Prostate gland (tissue), 2 donors: ENCODE measurements around the gene FBN3. TPM values are rescaled to one million over a fixed set of nuclear protein-coding genes. Genes with fewer than 3 reads are reported as not detected.
"Not testable (repeated sequence)": the region's sequence is repeated elsewhere in the genome, so short reads cannot be mapped to it uniquely, and the experiment has no call there.

Experiments
- DNase-seq: peaks from one replicate; pipeline ENCODE4 v3.0.0-alpha.2; 2019; ENCODE audit warnings: low spot score
- H3K27ac ChIP-seq, 2 donors: fragments of 200-600 bp; sonication (generic); 2 replicates each; pipeline ENCODE4 v1.5.1; 2017 to 2019
- H3K27me3 ChIP-seq: fragments of 200-600 bp; sonication (generic); replicated peaks from 2 replicates; pipeline ENCODE4 v1.5.1; 2019; ENCODE audit not compliant: insufficient read depth
- H3K36me3 ChIP-seq, 2 donors: fragments of 200-600 bp; sonication (generic); 1 replicate in 1 of 2; 2 replicates in 1 of 2; pipeline versions ENCODE4 v1.5.1 to v1.8.1; 2017 to 2019
- H3K4me1 ChIP-seq: fragments of 200-600 bp; sonication (generic); replicated peaks from 2 replicates; pipeline ENCODE4 v1.5.1; 2019
- H3K4me3 ChIP-seq, 2 donors: fragments of 200-600 bp; sonication (generic); 2 replicates each; pipeline ENCODE4 v1.5.1; 2017 to 2019
- H3K9me3 ChIP-seq: fragments of 200-600 bp; sonication (generic); 2 replicates; pipeline ENCODE4 v1.5.1; 2017
- CTCF ChIP-seq, 4 experiments: fragments of 200-600 bp in 2 of 4; fragments of 450-650 bp in 2 of 4; sonication (generic) in 2 of 4; IDR thresholded peaks; 1 replicate in 3 of 4; 2 replicates in 1 of 4; pipeline ENCODE4 v1.5.1; 2016 to 2019; ENCODE audit warnings: antibody characterized with exemption in 4 of 4, mild to moderate bottlenecking in 2 of 4, moderate library complexity in 2 of 4
- POLR2A ChIP-seq: fragments of 450-650 bp; IDR thresholded peaks from one replicate; pipeline ENCODE4 v1.6.1; 2016; ENCODE audit warnings: antibody characterized with exemption, mild to moderate bottlenecking
- POLR2AphosphoS5 ChIP-seq: sonication (generic); formaldehyde crosslinking; IDR thresholded peaks from one replicate; pipeline ENCODE4 v1.6.1; 2017; ENCODE audit warnings: antibody characterized with exemption
- WGBS: methylation state at CpG from one replicate; pipeline ENCODE4 v1.1.5; 2018; 5-methylcytosine and 5-hydroxymethylcytosine counted together
- intact Hi-C: fragments of 100-400 bp; cut with DNase I; formaldehyde crosslinking; loops from one replicate; pipeline ENCODE4 v1.14.2; 2022
- total RNA-seq, 2 donors: library from RNA; depleted of rRNA; stranded (reverse); fragments of >200 nt; gene quantifications; one replicate each; pipeline ENCODE4 v1.1.0, GENCODE V29; 2016

FBN3 gene
- total RNA-seq, 2 donors from 2014 or later = 3.1 to 5.2 TPM

GRCh38 chr19:8158411-8159074 lies 9.2 kb upstream of the FBN3 start:
- no peaks in the 10 kb centered on the region for H3K9me3 ChIP-seq
- no peak overlapping the region for H3K4me3 ChIP-seq
- peak; percentile 68 for DNase-seq
- H3K36me3 ChIP-seq = no peaks in the 10 kb centered on the region
- TF ChIP-seq POLR2AphosphoS5 (peak; percentile 80), CTCF (IDR thresholded peaks at IDR 0.05) (peak; percentile 24 to 86 (median 78)), POLR2A (no peak)
- peaks cover 4% of the 10 kb centered on the region for H3K4me1 ChIP-seq
- intact Hi-C loops = loop anchor here (1.0 kb wide), 1 partner anchor 95 kb away; no protein-coding TSS in a partner anchor
- H3K27me3 ChIP-seq = no peaks in the 10 kb centered on the region
- 44% methylated on average over 14 of the region's 14 CpGs for WGBS
- H3K27ac ChIP-seq = no peak overlapping the region

- 71% methylated on average over 2 of the region's 2 CpGs for WGBS
- intact Hi-C loops = no loop called here
- no peak overlapping the region for H3K27ac ChIP-seq
Measured at GRCh38 chr19:8155318-8155717, 5.9 kb upstream of the FBN3 start.

GRCh38 chr19:8154014-8154413 lies 4.6 kb upstream of the FBN3 start:
- DNase-seq, intact Hi-C loops, H3K27ac ChIP-seq, H3K4me3 ChIP-seq, H3K9me3 ChIP-seq, H3K36me3 ChIP-seq, H3K27me3 ChIP-seq: not testable (repeated sequence)
- 55% methylated on average over 10 of the region's 10 CpGs for WGBS
- peaks cover 18% of the 10 kb centered on the region for H3K4me1 ChIP-seq

More at GRCh38 chr19:8155318-8155717, 5.9 kb upstream of the FBN3 start:
- no peak for TF ChIP-seq POLR2AphosphoS5
- TF ChIP-seq POLR2A = no peak
- TF ChIP-seq CTCF (IDR thresholded peaks at IDR 0.05) = no peak
- H3K36me3 ChIP-seq = no peaks in the 10 kb centered on the region
- no peaks in the 10 kb centered on the region for H3K9me3 ChIP-seq
- peaks cover 10% of the 10 kb centered on the region for H3K4me1 ChIP-seq
- no peak for DNase-seq
- no peak overlapping the region for H3K4me3 ChIP-seq
- no peaks in the 10 kb centered on the region for H3K27me3 ChIP-seq

GRCh38 chr19:8151767-8152035 lies 2.3 kb upstream of the FBN3 start:
- Histone ChIP-seq H3K9me3 (no peaks in the 10 kb centered on the region), H3K27me3 (peaks cover 3% of the 10 kb centered on the region), H3K4me1 (peaks cover 19% of the 10 kb centered on the region), H3K36me3 (no peaks in the 10 kb centered on the region), H3K27ac (peak overlapping the region; percentile 50 to 53), H3K4me3 (no peak overlapping the region)
- no peak for DNase-seq
- TF ChIP-seq CTCF (IDR thresholded peaks at IDR 0.05) = no peak
- TF ChIP-seq POLR2A = no peak
- no peak for TF ChIP-seq POLR2AphosphoS5
- 47% methylated on average over 5 of the region's 5 CpGs for WGBS
- intact Hi-C loops = no loop called here

GRCh38 chr19:8150998-8151766 lies 1.8 kb upstream of the FBN3 start:
- peak; percentile 53 for DNase-seq
- H3K27ac ChIP-seq = peak overlapping the region; percentile 50 to 53
- H3K4me1 ChIP-seq = peaks cover 19% of the 10 kb centered on the region
- intact Hi-C loops = no loop called here
- H3K4me3 ChIP-seq = no peak overlapping the region
- no peaks in the 10 kb centered on the region for H3K9me3 ChIP-seq
- WGBS = 72% methylated on average over 15 of the region's 15 CpGs
- TF ChIP-seq CTCF (IDR thresholded peaks at IDR 0.05) (no peak), POLR2A (no peak), POLR2AphosphoS5 (no peak)
- H3K27me3 ChIP-seq = peaks cover 3% of the 10 kb centered on the region
- H3K36me3 ChIP-seq = no peaks in the 10 kb centered on the region
